GM18867 (cell line): ENCODE results near the gene RASAL2.

Source experiments
- ATAC-seq: cut with Tn5 transposase; IDR thresholded peaks from one replicate; pipeline ENCODE4 v1.9.1; 2021; ENCODE audit warnings: mild to moderate bottlenecking, moderate library complexity; ENCODE audit not compliant: unreplicated experiment

Gene RASAL2

DNA sequence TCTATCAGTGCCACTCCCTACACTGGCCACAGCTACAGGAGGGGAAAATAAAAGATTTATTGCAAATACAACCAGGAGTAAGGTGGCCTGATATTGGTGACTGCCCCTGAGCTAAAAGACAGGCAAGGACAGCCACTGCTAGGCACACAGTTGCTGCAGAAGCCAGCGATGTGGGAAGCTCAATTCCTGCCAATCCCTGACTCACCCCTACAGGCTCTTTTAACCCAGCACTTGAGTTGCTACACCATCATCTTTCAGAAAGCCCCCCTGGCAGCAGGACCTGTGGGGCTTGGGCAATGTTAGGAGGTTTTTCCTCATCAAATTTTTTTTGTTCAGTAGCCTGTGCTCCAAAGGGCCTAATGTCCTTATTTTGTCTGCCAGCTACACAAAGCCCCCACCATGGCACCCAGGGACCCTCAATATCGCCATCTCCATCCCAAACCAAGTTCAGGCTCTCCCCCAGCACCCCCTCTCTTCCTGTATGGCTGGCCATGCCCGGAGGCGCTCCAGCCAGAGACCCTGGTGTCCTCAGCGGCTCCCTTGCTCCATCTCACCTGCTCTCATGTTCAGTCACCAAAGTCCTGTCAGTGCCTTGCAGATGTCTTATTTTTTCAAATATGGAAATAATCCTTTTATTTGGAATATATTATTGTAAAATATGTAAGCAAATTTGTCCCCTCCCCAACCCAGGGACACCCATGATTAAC, 389.5 kb downstream of the RASAL2 start:
- ATAC-seq: no peak

DNA sequence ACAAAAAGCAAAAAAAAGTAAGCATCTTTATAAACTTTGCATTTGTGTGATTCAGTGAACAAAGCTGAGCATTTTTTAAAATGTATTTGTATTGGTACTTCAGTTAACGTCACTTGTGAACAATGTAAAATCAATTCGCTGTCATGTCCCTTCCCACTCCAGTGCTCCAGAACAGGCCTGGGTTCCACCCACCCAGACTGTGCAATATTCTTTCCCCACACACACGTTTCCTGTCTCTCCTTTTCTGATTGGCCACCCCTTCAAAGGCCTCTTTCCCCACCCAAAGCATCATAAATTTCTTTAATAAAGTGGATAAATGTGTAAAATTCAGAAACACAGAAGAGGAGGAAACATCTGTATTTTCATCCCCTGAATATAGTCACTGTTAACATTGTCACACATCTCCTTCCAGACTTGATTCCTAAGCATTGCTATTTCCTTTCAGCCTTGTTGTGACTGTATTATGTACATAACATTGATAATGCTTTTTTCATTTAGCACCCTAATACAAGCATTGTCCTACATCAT, 390.9 kb downstream of the RASAL2 start:
- ATAC-seq: no peak

DNA sequence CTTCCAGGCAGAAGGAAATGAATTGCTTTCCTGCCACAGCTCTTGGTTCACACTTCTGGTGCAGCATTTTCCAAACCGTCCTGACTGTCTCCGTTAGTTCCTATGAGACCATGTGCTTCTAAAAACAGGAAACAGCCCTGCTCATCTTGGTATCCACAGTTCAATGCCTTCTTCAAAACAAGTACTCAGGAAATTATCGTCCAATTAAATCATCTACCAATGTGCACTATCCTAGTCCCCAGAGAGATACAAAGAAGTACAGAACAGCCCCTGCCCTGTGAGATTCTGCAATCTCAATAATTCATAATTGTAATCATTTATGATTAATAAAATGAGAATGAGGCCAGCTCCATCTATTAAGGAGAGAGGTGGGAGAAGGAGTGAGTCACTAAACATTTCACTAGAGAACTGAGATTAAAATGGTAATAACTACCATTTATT, 391.7 kb downstream of the RASAL2 start:
- ATAC-seq: no peak

GRCh38 chr1:178486100-178487069, 392.5 kb downstream of the RASAL2 start:
- ATAC-seq: no peak

- ATAC-seq: no peak
Observed at GRCh38 chr1:178487070-178487615, 393.2 kb downstream of the RASAL2 start.

DNA sequence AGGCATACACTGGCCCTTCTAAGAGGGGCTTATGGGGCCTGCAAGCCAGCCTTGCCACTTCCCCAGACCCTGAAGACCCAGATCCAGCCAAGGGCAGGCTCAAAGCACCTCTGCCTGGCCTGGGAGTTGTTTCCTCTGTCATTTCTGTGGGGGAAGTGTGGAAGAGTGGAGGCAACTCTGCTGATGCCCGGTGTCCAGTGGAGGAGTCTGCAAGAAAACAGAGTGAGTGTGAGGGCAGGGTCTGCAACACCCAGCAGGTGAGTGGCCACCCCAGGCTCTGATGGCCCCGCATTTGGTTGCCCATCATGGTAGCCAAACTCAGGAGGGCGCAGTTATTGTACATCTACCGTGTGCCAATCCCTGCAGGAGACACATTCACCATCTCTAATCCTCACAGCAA, 394.5 kb downstream of the RASAL2 start:
- no peak for ATAC-seq

GRCh38 chr1:178489399-178489798, 395.5 kb downstream of the RASAL2 start:
- ATAC-seq: no peak

GRCh38 chr1:178490136-178490535, 396.2 kb downstream of the RASAL2 start:
- ATAC-seq: no peak

- ATAC-seq: no peak
Observed at GRCh38 chr1:178490967-178491366, 397.1 kb downstream of the RASAL2 start.

DNA sequence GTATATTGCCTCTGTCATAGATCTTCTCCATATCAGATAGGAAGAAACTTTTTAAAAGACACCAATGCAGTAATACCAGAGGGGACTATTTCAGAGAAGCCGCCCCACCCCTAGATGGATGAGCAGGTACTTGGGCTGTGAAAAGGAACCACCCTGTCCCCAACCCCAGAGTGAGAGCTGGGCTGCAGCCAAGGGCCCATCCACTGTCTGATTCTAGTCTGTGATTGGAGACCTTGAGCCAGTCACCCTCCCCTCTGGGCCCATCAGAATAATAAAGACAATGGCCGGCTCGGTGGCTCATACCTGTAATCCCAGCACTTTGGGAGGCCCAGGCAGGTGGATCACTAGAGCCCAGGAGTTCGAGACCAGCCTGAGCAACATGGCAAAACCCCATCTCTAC, 397.8 kb downstream of the RASAL2 start:
- no peak for ATAC-seq

DNA sequence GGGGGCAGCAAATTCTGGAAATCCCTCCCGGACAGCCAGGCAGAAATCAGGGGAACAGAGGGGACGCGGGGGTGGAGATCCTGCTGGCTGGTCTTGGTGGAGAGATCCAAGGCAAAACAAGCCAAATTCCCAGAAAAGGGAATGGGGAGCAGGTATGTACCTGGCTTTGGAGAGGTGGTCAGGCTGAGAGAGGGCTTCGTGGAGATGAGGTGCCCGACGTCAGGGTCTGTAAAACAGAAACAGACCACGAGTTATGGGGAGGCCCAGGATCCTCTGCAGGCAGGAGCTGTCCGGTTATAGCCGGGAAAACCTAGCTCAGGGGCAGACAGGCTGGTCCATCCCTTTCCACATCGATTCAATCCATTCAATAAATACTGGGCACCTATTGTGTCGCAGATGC, 398.4 kb downstream of the RASAL2 start:
- no peak for ATAC-seq

- no peak for ATAC-seq
Observed at GRCh38 chr1:178493301-178493741, 399.4 kb downstream of the RASAL2 start.

- ATAC-seq: no peak
Observed at GRCh38 chr1:178494569-178494971, 400.7 kb downstream of the RASAL2 start.

DNA sequence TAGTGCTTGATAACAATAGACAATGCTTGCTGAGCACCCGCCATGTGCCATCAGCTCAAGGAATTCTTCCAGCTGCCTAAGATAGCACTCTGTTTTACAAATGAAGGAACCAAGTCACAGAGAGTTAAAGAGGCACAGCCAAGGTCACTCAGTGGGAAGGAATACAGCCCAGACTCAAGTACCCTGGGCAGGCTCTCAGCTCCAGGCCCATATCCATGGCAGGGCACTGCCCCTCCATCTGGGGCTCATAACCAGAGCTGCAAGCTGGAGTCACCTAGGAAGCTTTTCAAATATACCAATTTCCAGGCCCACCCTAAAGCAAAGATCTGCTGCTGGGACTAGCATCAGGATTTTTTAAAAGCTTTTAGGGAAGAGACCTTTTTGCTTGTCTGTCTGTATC, 401.3 kb downstream of the RASAL2 start:
- no peak for ATAC-seq

DNA sequence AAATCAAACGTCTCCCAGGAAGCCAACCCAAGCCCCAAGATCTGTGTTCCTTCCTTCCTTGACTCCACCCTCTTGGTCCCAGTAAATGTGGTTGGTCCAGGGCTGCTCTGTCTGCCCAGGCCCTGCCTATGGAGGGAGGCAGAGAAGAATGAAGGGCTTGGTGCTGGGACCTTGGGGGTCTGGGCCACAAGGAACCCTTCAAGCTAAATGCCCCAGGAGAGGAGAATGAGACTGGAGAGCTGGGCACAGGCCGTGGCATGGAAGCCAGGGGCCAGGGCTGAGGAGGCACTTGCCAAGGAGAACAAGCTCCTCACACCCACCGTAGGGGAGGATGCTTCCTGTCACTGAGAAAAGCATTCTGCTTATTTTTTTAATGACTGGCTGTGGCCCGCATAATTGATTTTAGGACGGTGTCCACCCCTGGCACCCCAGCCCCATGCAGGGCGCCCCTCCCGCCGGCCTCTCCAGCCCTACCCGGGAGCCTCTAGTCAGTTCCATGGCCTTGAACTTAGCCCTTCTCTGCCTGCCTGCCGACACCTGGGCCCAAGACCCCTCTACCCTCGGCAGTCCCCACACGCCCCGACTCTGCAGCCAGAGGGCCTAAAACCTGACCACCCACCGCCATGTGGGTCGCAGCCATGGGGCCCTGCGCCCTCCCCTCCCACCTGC, 402.0 kb downstream of the RASAL2 start:
- ATAC-seq: no peak

DNA sequence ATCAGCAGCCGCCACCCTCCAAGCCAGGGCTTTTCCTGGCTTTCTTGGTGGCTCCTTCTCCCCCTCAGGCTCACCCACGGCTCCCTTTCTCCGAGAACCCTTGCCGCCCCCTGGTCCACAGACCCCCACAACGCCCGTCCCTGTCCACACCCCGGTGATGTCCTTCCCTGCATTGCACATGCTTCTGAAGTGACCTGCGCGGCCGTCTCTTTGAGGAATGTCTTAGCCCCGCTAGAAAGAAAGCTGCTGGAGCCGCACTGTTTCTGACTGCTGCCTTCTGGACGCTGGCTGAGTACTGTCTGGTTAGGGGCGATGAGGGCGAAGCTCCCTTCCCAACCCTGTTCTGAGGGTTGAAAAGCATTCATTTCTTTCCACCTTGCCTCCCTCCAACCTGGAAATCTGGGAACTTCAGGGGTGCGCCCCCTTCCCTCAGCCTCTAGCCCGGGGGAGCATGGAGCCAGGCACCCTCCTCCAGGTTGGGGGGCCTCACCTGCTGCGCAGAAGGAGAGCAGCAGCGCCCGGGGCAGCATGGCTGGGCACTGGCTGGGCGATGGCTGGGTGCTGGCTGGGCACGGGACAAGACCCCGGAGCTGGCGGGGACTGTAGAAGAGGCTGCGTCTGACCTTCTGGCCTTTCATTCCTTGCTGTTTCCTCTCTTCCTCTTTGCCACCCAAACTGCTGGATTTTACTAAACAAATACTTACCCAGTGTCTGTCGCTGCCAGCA, 402.7 kb downstream of the RASAL2 start, which contains the start of gene CLEC20A:
Gene CLEC20A (minus strand): TSS at position 555 of the 726 bp plus-strand sequence. CDS start 25 bp downstream, at position 530.
- ATAC-seq: no peak

GRCh38 chr1:178497903-178498478, 404.1 kb downstream of the RASAL2 start:
- no peak for ATAC-seq

- no peak for ATAC-seq
Observed at GRCh38 chr1:178498896-178499675, 405.2 kb downstream of the RASAL2 start.
